Gastrocnemius medialis (tissue), 4 donors: ENCODE measurements around the gene DDX10. TPM values are rescaled to one million over a fixed set of nuclear protein-coding genes. Genes with fewer than 3 reads are reported as not detected.
"Not testable (repeated sequence)": the region's sequence is repeated elsewhere in the genome, so short reads cannot be mapped to it uniquely, and the experiment has no call there.

Experiments used
- ATAC-seq, 2 donors: fragments of 150-250 bp; one replicate each; pipeline ENCODE4 v1.9.1; 2016
- DNase-seq, 2 donors: peaks; one replicate each; pipeline ENCODE4 v3.0.0-alpha.2; 2019
- H3K27ac ChIP-seq, 4 donors: fragments of 200-600 bp; sonication (generic); 1 replicate in 1 of 4; 2 replicates in 3 of 4; pipeline ENCODE4 v1.5.1; 2016 to 2018; ENCODE audit warnings: mild to moderate bottlenecking in 2 of 4, moderate library complexity in 1 of 4
- H3K27me3 ChIP-seq, 3 donors: fragments of 200-600 bp; sonication (generic) in 2 of 3; 1 replicate in 1 of 3; 2 replicates in 2 of 3; pipeline versions ENCODE4 v1.5.1 to v1.6.0; 2016 to 2019; ENCODE audit warnings: mild to moderate bottlenecking in 1 of 3, moderate library complexity in 1 of 3
- H3K36me3 ChIP-seq, 2 donors: fragments of 200-600 bp; sonication (generic) in 1 of 2; one replicate each; pipeline ENCODE4 v1.5.1; 2017 to 2018
- H3K4me1 ChIP-seq, 2 donors: fragments of 200-600 bp; sonication (generic) in 1 of 2; one replicate each; pipeline ENCODE4 v1.5.1; 2016 to 2017; ENCODE audit warnings: mild to moderate bottlenecking in 2 of 2
- H3K4me3 ChIP-seq, 4 donors: fragments of 200-600 bp; sonication (generic) in 3 of 4; 1 replicate in 1 of 4; 2 replicates in 3 of 4; pipeline ENCODE4 v1.5.1; 2016 to 2019; ENCODE audit warnings: mild to moderate bottlenecking in 2 of 4
- H3K9me3 ChIP-seq, 3 donors: fragments of 200-600 bp; sonication (generic) in 2 of 3; 1 replicate in 1 of 3; 2 replicates in 2 of 3; pipeline ENCODE4 v1.5.1; 2016 to 2019
- CTCF ChIP-seq, 5 experiments: fragments of 450-650 bp in 3 of 5; fragments of 200-600 bp in 2 of 5; sonication (generic) in 2 of 5; IDR thresholded peaks in 4 of 5; conservative IDR thresholded peaks in 1 of 5; 1 replicate in 4 of 5; 2 replicates in 1 of 5; pipeline ENCODE4 v1.5.1; 2016 to 2019; ENCODE audit warnings: antibody characterized with exemption in 5 of 5, mild to moderate bottlenecking in 3 of 5, moderate library complexity in 3 of 5
- POLR2A ChIP-seq, 2 donors: fragments of 450-650 bp; IDR thresholded peaks; one replicate each; pipeline ENCODE4 v1.6.1; 2017; ENCODE audit warnings: antibody characterized with exemption in 2 of 2, mild to moderate bottlenecking in 2 of 2, moderate library complexity in 2 of 2
- in situ Hi-C, 4 donors: fragments of 200-750 bp; cut with MboI; loops; one replicate each; pipeline versions ENCODE4 v1.15.0 to v1.8.0; 2017; ENCODE audit warnings: low sequenced_read_pairs in 4 of 4
- intact Hi-C: fragments of 100-400 bp; cut with DNase I; formaldehyde crosslinking; loops from one replicate; pipeline ENCODE4 v1.15.1; 2023; ENCODE audit warnings: low total_unique reads
- total RNA-seq, 4 donors: library from RNA; depleted of rRNA; stranded (reverse); fragments of >200 nt; gene quantifications; one replicate each; pipeline versions ENCODE4 v1.1.0 to v1.2.3, GENCODE V29; 2016

DDX10 gene
- total RNA-seq, 4 donors from 2014 or later = 5.0 to 15.0 (median 10.5) TPM

GRCh38 chr11:108647701-108648527 is 17.0 kb upstream of the DDX10 start:
- peaks cover 0 to 6% of the 10 kb centered on the region in 2 donors for H3K4me1 ChIP-seq
- no peak for TF ChIP-seq POLR2A (IDR thresholded peaks at IDR 0.05)
- peak; percentile 46 to 63 (median 51) for TF ChIP-seq CTCF (IDR thresholded peaks at IDR 0.05 in 4 of 5, conservative IDR thresholded peaks at IDR 0.05 in 1 of 5)
- DNase-seq (peak; percentile 29 to 68), ATAC-seq (peak; percentile 84 to 85)
- no peaks in the 10 kb centered on the region for H3K9me3 ChIP-seq
- H3K4me3 ChIP-seq = no peak overlapping the region
- no peaks in the 10 kb centered on the region for H3K27me3 ChIP-seq
- in situ Hi-C loops = no loop called here
- peak overlapping the region; percentile 13 to 67 (median 42) for H3K27ac ChIP-seq
- no peaks in the 10 kb centered on the region for H3K36me3 ChIP-seq
- intact Hi-C loops = loop anchor here (2.0 to 5.0 kb wide), 2 partner anchors 151 to 181 kb away; partner anchors contain the start of genes C11orf65 and POGLUT3

- H3K4me1 ChIP-seq = peaks cover 0 to 6% of the 10 kb centered on the region in 2 donors
- peak overlapping the region; percentile 13 to 67 (median 42) for H3K27ac ChIP-seq
- intact Hi-C loops = loop anchor here (2.0 to 5.0 kb wide), 2 partner anchors 151 to 182 kb away; partner anchors contain the start of genes C11orf65 and POGLUT3
- no peaks in the 10 kb centered on the region for H3K36me3 ChIP-seq
- TF ChIP-seq POLR2A (IDR thresholded peaks at IDR 0.05) (no peak), CTCF (IDR thresholded peaks at IDR 0.05 in 4 of 5, conservative IDR thresholded peaks at IDR 0.05 in 1 of 5) (no peak)
- in situ Hi-C loops = no loop called here
- H3K9me3 ChIP-seq = no peaks in the 10 kb centered on the region
- H3K27me3 ChIP-seq = no peaks in the 10 kb centered on the region
- ATAC-seq (no peak), DNase-seq (no peak)
- H3K4me3 ChIP-seq = no peak overlapping the region
These were observed 16.4 kb upstream of the DDX10 start for GRCh38 chr11:108648528-108648885.

GRCh38 chr11:108654100-108654499 is 10.8 kb upstream of the DDX10 start:
- H3K27ac ChIP-seq, intact Hi-C loops, H3K4me3 ChIP-seq, DNase-seq, H3K4me1 ChIP-seq, H3K9me3 ChIP-seq, H3K36me3 ChIP-seq, ATAC-seq, H3K27me3 ChIP-seq: not testable (repeated sequence)
- in situ Hi-C loops = loop anchor here in 2 of 4 donors (25.0 kb wide), 2 partner anchors 192 to 642 kb away; partner anchors contain the start of genes C11orf65 (in 1 of the 2) and CUL5 (in 1 of the 2)

GRCh38 chr11:108654994-108655631 is 9.8 kb upstream of the DDX10 start:
- in situ Hi-C loops = loop anchor here in 2 of 4 donors (25.0 kb wide), 2 partner anchors 193 to 643 kb away; partner anchors contain the start of genes C11orf65 (in 1 of the 2) and CUL5 (in 1 of the 2)
- no peaks in the 10 kb centered on the region for H3K36me3 ChIP-seq
- DNase-seq (peak in 1 of 2 donors; percentile 15), ATAC-seq (no peak)
- intact Hi-C loops = no loop called here
- H3K4me1 ChIP-seq = no peaks in the 10 kb centered on the region
- no peak overlapping the region for H3K4me3 ChIP-seq
- no peak overlapping the region for H3K27ac ChIP-seq
- no peaks in the 10 kb centered on the region for H3K9me3 ChIP-seq
- TF ChIP-seq CTCF (IDR thresholded peaks at IDR 0.05 in 4 of 5, conservative IDR thresholded peaks at IDR 0.05 in 1 of 5) (peak in 4 of 5 experiments; percentile 30 to 62 (median 42)), POLR2A (IDR thresholded peaks at IDR 0.05) (no peak)
- no peaks in the 10 kb centered on the region for H3K27me3 ChIP-seq

GRCh38 chr11:108662700-108663099 is 2.2 kb upstream of the DDX10 start:
- DNase-seq (no peak), ATAC-seq (no peak)
- H3K4me3 ChIP-seq = no peak overlapping the region
- intact Hi-C loops = loop anchor here (10.0 kb wide), 1 partner anchor 658 kb away; the partner anchor contains the start of gene CUL5
- in situ Hi-C loops = loop anchor here in 2 of 4 donors (25.0 kb wide), 2 partner anchors 200 to 650 kb away; partner anchors contain the start of genes C11orf65 (in 1 of the 2) and CUL5 (in 1 of the 2)
- H3K9me3 ChIP-seq = no peaks in the 10 kb centered on the region
- peaks cover 20 to 23% of the 10 kb centered on the region in 2 donors for H3K4me1 ChIP-seq
- peaks cover 0 to under 1% of the 10 kb centered on the region in 2 donors for H3K36me3 ChIP-seq
- H3K27ac ChIP-seq = no peak overlapping the region
- H3K27me3 ChIP-seq = no peaks in the 10 kb centered on the region
- no peak for TF ChIP-seq CTCF (IDR thresholded peaks at IDR 0.05 in 4 of 5, conservative IDR thresholded peaks at IDR 0.05 in 1 of 5)
